ENCODE data around the gene KCNIP1. TPM values are rescaled to one million over a fixed set of nuclear protein-coding genes. Genes with fewer than 3 reads are reported as not detected.

KCNIP1 gene
- polyA plus RNA-seq, 2 of the 4 experiments (the other 2 are of a cell fraction): not detected

GRCh38 chr5:170785416-170785815, 281.6 kb downstream of the KCNIP1 start:
- TF ChIP-seq MYC (IDR thresholded peaks at IDR 0.05; ENCODE audit: borderline replicate concordance, low read length) (no peak), EHF (CRISPR knock-in tag; IDR thresholded peaks at IDR 0.05) (no peak), MAX (IDR thresholded peaks at IDR 0.05) (no peak), RNF2 (IDR thresholded peaks at IDR 0.05; ENCODE audit: borderline replicate concordance, low read depth) (no peak), EHMT2 (IDR thresholded peaks at IDR 0.05; ENCODE audit: low read depth) (no peak), FOXS1 (CRISPR knock-in tag; IDR thresholded peaks at IDR 0.05) (no peak), NFE2L2 (conservative IDR thresholded peaks at IDR 0.05; ENCODE audit: low read length) (no peak), BHLHE40 (IDR thresholded peaks at IDR 0.05; ENCODE audit: low read depth, low read length) (no peak), MAFK (IDR thresholded peaks at IDR 0.05; ENCODE audit: partially characterized antibody) (no peak), POLR2A (IDR thresholded peaks at IDR 0.05; ENCODE audit: low read length) (no peak), MAZ (IDR thresholded peaks at IDR 0.05; ENCODE audit: borderline replicate concordance, low read depth, low read length) (no peak), KDM5A (IDR thresholded peaks at IDR 0.05) (no peak), E2F6 (IDR thresholded peaks at IDR 0.05; ENCODE audit: borderline replicate concordance, low read depth) (no peak), HES2 (IDR thresholded peaks at IDR 0.05) (no peak), BCL3 (IDR thresholded peaks at IDR 0.05) (no peak)
- TF ChIP-seq, protein P1, sequence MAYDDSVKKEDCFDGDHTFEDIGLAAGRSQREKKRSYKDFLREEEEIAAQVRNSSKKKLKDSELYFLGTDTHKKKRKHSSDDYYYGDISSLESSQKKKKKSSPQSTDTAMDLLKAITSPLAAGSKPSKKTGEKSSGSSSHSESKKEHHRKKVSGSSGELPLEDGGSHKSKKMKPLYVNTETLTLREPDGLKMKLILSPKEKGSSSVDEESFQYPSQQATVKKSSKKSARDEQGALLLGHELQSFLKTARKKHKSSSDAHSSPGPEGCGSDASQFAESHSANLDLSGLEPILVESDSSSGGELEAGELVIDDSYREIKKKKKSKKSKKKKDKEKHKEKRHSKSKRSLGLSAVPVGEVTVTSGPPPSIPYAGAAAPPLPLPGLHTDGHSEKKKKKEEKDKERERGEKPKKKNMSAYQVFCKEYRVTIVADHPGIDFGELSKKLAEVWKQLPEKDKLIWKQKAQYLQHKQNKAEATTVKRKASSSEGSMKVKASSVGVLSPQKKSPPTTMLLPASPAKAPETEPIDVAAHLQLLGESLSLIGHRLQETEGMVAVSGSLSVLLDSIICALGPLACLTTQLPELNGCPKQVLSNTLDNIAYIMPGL (CRISPR knock-in tag; IDR thresholded peaks at IDR 0.05; ENCODE audit: borderline replicate concordance): no peak
- TF ChIP-seq, protein P2, sequence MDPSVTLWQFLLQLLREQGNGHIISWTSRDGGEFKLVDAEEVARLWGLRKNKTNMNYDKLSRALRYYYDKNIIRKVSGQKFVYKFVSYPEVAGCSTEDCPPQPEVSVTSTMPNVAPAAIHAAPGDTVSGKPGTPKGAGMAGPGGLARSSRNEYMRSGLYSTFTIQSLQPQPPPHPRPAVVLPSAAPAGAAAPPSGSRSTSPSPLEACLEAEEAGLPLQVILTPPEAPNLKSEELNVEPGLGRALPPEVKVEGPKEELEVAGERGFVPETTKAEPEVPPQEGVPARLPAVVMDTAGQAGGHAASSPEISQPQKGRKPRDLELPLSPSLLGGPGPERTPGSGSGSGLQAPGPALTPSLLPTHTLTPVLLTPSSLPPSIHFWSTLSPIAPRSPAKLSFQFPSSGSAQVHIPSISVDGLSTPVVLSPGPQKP (IDR thresholded peaks at IDR 0.05; ENCODE audit: low read depth, low read length): no peak
- TF ChIP-seq, protein P3, sequence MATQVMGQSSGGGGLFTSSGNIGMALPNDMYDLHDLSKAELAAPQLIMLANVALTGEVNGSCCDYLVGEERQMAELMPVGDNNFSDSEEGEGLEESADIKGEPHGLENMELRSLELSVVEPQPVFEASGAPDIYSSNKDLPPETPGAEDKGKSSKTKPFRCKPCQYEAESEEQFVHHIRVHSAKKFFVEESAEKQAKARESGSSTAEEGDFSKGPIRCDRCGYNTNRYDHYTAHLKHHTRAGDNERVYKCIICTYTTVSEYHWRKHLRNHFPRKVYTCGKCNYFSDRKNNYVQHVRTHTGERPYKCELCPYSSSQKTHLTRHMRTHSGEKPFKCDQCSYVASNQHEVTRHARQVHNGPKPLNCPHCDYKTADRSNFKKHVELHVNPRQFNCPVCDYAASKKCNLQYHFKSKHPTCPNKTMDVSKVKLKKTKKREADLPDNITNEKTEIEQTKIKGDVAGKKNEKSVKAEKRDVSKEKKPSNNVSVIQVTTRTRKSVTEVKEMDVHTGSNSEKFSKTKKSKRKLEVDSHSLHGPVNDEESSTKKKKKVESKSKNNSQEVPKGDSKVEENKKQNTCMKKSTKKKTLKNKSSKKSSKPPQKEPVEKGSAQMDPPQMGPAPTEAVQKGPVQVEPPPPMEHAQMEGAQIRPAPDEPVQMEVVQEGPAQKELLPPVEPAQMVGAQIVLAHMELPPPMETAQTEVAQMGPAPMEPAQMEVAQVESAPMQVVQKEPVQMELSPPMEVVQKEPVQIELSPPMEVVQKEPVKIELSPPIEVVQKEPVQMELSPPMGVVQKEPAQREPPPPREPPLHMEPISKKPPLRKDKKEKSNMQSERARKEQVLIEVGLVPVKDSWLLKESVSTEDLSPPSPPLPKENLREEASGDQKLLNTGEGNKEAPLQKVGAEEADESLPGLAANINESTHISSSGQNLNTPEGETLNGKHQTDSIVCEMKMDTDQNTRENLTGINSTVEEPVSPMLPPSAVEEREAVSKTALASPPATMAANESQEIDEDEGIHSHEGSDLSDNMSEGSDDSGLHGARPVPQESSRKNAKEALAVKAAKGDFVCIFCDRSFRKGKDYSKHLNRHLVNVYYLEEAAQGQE (IDR thresholded peaks at IDR 0.05): no peak
- TF ChIP-seq, protein P4, sequence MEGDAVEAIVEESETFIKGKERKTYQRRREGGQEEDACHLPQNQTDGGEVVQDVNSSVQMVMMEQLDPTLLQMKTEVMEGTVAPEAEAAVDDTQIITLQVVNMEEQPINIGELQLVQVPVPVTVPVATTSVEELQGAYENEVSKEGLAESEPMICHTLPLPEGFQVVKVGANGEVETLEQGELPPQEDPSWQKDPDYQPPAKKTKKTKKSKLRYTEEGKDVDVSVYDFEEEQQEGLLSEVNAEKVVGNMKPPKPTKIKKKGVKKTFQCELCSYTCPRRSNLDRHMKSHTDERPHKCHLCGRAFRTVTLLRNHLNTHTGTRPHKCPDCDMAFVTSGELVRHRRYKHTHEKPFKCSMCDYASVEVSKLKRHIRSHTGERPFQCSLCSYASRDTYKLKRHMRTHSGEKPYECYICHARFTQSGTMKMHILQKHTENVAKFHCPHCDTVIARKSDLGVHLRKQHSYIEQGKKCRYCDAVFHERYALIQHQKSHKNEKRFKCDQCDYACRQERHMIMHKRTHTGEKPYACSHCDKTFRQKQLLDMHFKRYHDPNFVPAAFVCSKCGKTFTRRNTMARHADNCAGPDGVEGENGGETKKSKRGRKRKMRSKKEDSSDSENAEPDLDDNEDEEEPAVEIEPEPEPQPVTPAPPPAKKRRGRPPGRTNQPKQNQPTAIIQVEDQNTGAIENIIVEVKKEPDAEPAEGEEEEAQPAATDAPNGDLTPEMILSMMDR (IDR thresholded peaks at IDR 0.05): no peak
- Histone ChIP-seq H3K4me1 (no peaks in the 10 kb centered on the region), H3K4me3 (no peak overlapping the region), H3K4me2 (no peak overlapping the region), H3K27ac (no peak overlapping the region), H3K9me3 (no peaks in the 10 kb centered on the region)
- ChIA-PET CTCF (interaction anchor here (0.6 to 3.8 kb wide), 6 partner anchors 24 to 396 kb away, joined by 3 to 17 read pairs (median 4); partner anchors contain the start of gene KCNMB1), POLR2A (no interaction called here)
- ATAC-seq (no peak), DNase-seq (ENCODE audit: low read depth in 1 of 2, low spot score in 1 of 2) (no peak), FAIRE-seq (no peak)
- WGBS (ENCODE audit: missing lambda C conversion rate): 50% methylated on average over 3 of the region's 3 CpGs

Other genes starting within 250 kb of the KCNIP1 start
- not detected in 2 replicates for gene LCP2, start 206.2 kb upstream of the KCNIP1 start, polyA plus RNA-seq (2011; rRNA removed)
- gene LCP2, start 206.2 kb upstream of the KCNIP1 start, polyA plus RNA-seq (2017; fragmentation: RNase III; extraction: RNeasy Plus Mini Kit Qiagen cat#74134 plus additional on column Dnase treatment): not detected in 3 replicates
- not detected in 2 replicates for gene KCNMB1, start 114.7 kb upstream of the KCNIP1 start, polyA plus RNA-seq (2011; rRNA removed)
- gene KCNMB1, start 114.7 kb upstream of the KCNIP1 start, polyA plus RNA-seq (2017; fragmentation: RNase III; extraction: RNeasy Plus Mini Kit Qiagen cat#74134 plus additional on column Dnase treatment): not detected in 3 replicates